SJSA1 (cell line): ENCODE data around the gene GAREM2. TPM values are rescaled to one million over a fixed set of nuclear protein-coding genes. Genes with fewer than 3 reads are reported as not detected.

Experiments
- DNase-seq, 2 experiments: peaks; one replicate each; pipeline ENCODE4 v3.0.0-alpha.2; 2015 to 2020; ENCODE audit warnings: low spot score in 2 of 2, low read depth in 1 of 2
- H3K27ac ChIP-seq: fragments of 250-450 bp; sonication (Bioruptor Pico); 2 replicates; pipeline ENCODE4 v1.5.1; 2020; ENCODE audit warnings: mild to moderate bottlenecking, moderate library complexity
- H3K27me3 ChIP-seq: fragments of 250-450 bp; sonication (Bioruptor Pico); replicated peaks from 2 replicates; pipeline ENCODE4 v1.5.1; 2020; ENCODE audit warnings: mild to moderate bottlenecking, moderate library complexity
- H3K36me3 ChIP-seq: fragments of 250-450 bp; sonication (Bioruptor Pico); 2 replicates; pipeline ENCODE4 v1.5.1; 2020; ENCODE audit warnings: mild to moderate bottlenecking
- H3K4me1 ChIP-seq: fragments of 250-450 bp; sonication (Bioruptor Pico); replicated peaks from 2 replicates; pipeline ENCODE4 v1.6.1; 2021; ENCODE audit warnings: mild to moderate bottlenecking
- H3K4me3 ChIP-seq: fragments of 250-450 bp; sonication (Bioruptor Pico); 2 replicates; pipeline ENCODE4 v1.5.1; 2020; ENCODE audit warnings: mild to moderate bottlenecking
- H3K9me3 ChIP-seq: fragments of 250-450 bp; sonication (Bioruptor Pico); replicated peaks from 2 replicates; pipeline ENCODE4 v1.5.1; 2020; ENCODE audit warnings: mild to moderate bottlenecking
- total RNA-seq: library from RNA; depleted of rRNA; stranded (reverse); fragments of >200 nt; shearing (Covaris generic); gene quantifications from 2 replicates; pipeline ENCODE4 v1.2.3, GENCODE V29; 2014

GAREM2 gene
- total RNA-seq, 1 experiment from 2014 or later: 0.05 TPM

DNA sequence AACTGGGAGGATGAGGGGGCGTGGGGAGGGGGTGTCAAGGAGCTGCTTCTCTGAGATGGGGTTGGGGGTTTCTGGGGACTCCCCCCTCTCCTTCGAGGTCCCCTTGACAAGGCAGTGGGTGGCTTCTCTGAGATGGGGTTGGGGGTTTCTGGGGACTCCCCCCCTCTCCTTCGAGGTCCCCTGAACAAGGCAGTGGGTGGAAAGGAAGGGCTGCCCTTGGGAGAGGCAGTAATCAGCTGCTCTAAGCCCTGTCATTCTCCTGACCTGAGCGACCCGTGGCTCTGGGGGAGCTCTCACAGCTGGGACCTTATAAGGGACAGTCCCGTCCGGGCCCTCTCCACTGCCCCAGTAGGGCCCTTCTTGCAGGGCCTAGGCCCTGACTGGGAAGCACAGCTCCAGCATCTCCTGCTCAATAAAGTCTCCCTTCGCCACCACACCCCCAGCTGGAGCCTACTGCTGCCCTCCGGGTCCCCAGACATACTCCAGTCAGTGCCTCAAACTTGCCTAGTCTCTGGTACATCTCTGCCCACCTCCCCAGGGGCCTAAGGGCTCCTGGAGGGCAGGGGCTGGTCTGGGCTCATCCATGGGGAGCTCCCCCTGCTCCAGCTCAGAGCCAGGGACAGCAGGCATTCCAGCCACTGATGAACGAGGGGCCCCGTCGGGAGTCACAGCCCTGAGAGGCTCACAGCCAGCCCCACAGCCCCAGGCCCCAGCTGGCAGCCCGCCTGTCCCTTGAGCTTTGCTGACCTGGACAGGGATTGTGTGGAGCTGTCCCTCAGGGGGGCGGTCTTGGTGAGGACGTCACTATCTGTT lies 2.8 kb downstream of the GAREM2 start:
- H3K4me1 ChIP-seq: peaks cover 3% of the 10 kb centered on the region; the same call in 1 of the 2 replicates

DNA sequence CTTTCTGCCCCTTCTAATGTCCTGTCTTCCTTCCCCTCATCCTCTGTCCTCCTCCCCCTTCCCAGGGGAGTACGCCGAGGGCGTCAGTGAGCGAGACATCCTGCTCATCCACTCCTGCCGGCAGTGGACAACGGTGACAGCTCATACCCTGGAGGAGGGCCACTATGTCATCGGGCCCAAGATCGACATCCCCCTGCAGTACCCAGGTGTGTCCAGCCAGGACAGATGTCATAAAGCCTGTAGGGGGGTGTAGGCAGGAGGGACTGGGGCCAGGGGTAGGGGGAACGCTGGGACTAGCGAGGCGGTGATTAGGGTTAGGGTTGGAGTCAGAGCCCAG lies 3.4 kb downstream of the GAREM2 start:
- H3K9me3 ChIP-seq: no peaks in the 10 kb centered on the region

More for the DNA sequence above, 2.8 kb downstream of the GAREM2 start:
- H3K4me3 ChIP-seq: no peak overlapping the region
- H3K27ac ChIP-seq: no peak overlapping the region
- DNase-seq: no peak
- H3K9me3 ChIP-seq: no peaks in the 10 kb centered on the region
- peaks cover 23% of the 10 kb centered on the region for H3K27me3 ChIP-seq
- H3K36me3 ChIP-seq: no peaks in the 10 kb centered on the region

DNA sequence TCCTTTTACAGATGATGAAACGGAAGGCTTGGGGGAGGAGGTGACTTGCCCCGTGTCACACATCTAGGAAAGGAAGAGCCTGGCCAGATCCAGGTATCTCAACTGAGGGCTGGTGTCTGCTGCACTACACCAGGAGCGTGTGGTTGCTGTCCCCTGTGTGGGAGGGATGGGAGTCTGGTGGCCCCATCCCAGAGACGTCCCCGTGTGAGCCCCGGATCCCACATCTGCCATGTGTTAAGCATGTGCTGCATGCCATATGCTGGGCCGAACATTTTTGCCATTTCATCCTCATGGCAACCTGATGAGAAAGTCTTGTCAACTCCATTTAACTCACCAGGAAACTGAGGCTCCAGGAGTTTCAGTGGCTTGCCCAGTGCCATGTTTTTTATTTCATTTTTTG lies 4.2 kb downstream of the GAREM2 start:
- H3K36me3 ChIP-seq: no peaks in the 10 kb centered on the region
- no peak overlapping the region for H3K27ac ChIP-seq
- DNase-seq: no peak
- peaks cover 17% of the 10 kb centered on the region for H3K27me3 ChIP-seq
- H3K4me1 ChIP-seq: peaks cover 3% of the 10 kb centered on the region; the same call in 1 of the 2 replicates
- no peaks in the 10 kb centered on the region for H3K9me3 ChIP-seq
- H3K4me3 ChIP-seq: no peak overlapping the region

More for the DNA sequence above, 3.4 kb downstream of the GAREM2 start:
- peaks cover 22% of the 10 kb centered on the region for H3K27me3 ChIP-seq
- no peak for DNase-seq
- H3K4me1 ChIP-seq: peaks cover 3% of the 10 kb centered on the region; the same call in 1 of the 2 replicates
- no peaks in the 10 kb centered on the region for H3K36me3 ChIP-seq
- H3K27ac ChIP-seq: no peak overlapping the region
- H3K4me3 ChIP-seq: no peak overlapping the region

DNA sequence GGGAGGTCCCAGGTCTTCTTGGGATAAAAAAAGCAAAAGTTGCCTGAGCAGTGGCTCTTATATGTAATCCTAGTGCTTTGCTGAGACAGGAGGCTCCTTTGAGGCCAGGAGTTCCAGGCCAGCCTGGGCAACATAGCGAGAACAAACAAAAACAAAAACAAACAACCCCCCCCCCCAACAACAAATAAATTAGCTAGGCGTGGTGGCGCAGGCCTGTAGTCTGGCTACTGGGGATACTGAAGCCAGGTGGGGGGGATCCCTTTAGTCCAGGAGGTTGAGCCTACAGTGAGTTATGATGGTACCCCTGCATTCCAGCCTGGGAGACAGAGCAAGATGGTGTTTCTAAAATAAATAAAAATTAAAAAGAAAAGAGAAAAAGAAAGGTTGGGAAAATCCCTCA lies 5.4 kb downstream of the GAREM2 start:
- Histone ChIP-seq H3K4me3 (no peak overlapping the region; the same call in 1 of the 2 replicates), H3K27me3 (peaks cover 11% of the 10 kb centered on the region), H3K36me3 (no peaks in the 10 kb centered on the region), H3K27ac (no peak overlapping the region), H3K4me1 (peaks cover under 1% of the 10 kb centered on the region; the same call in 1 of the 2 replicates), H3K9me3 (no peaks in the 10 kb centered on the region)
- DNase-seq: no peak

- H3K27me3 ChIP-seq: peaks cover 6% of the 10 kb centered on the region; the same call in 1 of the 2 replicates
- H3K36me3 ChIP-seq: no peaks in the 10 kb centered on the region
- peak overlapping the region; percentile 37 for H3K4me3 ChIP-seq
- no peak for DNase-seq
- H3K9me3 ChIP-seq: no peaks in the 10 kb centered on the region
- H3K27ac ChIP-seq: no peak overlapping the region
- H3K4me1 ChIP-seq: no peaks in the 10 kb centered on the region; the same call in 1 of the 2 replicates
These were observed 6.0 kb downstream of the GAREM2 start for GRCh38 chr2:26178746-26179436.

GRCh38 chr2:26179446-26179913 lies 6.6 kb downstream of the GAREM2 start:
- no peak for DNase-seq
- Histone ChIP-seq H3K9me3 (no peaks in the 10 kb centered on the region), H3K27me3 (peaks cover under 1% of the 10 kb centered on the region; the same call in 1 of the 2 replicates), H3K36me3 (no peaks in the 10 kb centered on the region), H3K4me1 (peaks cover 2% of the 10 kb centered on the region), H3K4me3 (no peak overlapping the region), H3K27ac (no peak overlapping the region)

DNA sequence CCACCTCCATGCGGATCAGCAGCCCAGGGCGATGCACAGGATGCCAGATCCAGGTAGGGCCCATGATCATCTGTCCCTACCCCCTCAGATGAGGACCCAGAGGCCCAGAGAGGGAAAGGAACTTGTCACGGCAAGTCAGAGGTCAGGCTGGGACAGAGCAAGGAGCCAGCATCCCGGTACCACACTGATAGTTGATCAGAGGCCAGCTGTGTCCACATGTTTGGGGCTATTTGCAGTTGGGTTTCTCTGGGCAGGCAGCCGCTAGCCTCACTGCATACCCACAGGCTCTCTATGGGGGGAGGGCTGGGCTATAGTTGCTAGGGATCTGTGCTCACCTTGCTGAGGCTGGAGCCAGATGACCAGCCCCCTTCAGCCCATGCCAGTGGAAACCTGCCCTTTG lies 9.6 kb downstream of the GAREM2 start:
- no peak for DNase-seq
- H3K9me3 ChIP-seq: no peaks in the 10 kb centered on the region
- H3K4me1 ChIP-seq: peaks cover 4% of the 10 kb centered on the region
- no peaks in the 10 kb centered on the region for H3K27me3 ChIP-seq
- no peaks in the 10 kb centered on the region for H3K36me3 ChIP-seq
- no peak overlapping the region for H3K27ac ChIP-seq
- H3K4me3 ChIP-seq: no peak overlapping the region

GRCh38 chr2:26182887-26183630 lies 10.2 kb downstream of the GAREM2 start:
- no peaks in the 10 kb centered on the region for H3K27me3 ChIP-seq
- H3K4me1 ChIP-seq: peaks cover 4% of the 10 kb centered on the region
- no peak overlapping the region for H3K27ac ChIP-seq
- no peaks in the 10 kb centered on the region for H3K36me3 ChIP-seq
- DNase-seq: no peak
- no peaks in the 10 kb centered on the region for H3K9me3 ChIP-seq
- H3K4me3 ChIP-seq: no peak overlapping the region

DNA sequence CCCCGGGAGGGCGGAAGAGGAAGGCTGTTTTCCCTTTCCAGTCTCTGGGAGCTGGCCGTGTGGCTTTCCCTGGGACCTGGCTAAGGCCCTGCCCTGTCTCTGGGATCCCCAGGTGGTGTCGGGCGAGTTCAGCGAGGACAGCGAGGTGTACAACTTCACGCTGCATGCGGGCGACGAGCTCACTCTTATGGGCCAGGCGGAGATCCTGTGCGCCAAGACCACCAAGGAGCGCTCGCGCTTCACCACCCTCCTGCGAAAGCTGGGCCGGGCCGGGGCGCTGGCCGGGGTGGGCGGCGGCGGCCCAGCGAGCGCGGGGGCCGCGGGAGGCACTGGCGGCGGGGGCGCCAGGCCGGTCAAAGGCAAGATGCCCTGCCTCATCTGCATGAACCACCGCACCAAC lies 11.2 kb downstream of the GAREM2 start:
- H3K27me3 ChIP-seq: no peaks in the 10 kb centered on the region
- DNase-seq: no peak
- H3K36me3 ChIP-seq: no peaks in the 10 kb centered on the region
- no peaks in the 10 kb centered on the region for H3K9me3 ChIP-seq
- no peak overlapping the region for H3K4me3 ChIP-seq
- no peak overlapping the region for H3K27ac ChIP-seq
- H3K4me1 ChIP-seq: peaks cover 4% of the 10 kb centered on the region

- no peak for DNase-seq
- H3K27me3 ChIP-seq: no peaks in the 10 kb centered on the region
- no peak overlapping the region for H3K27ac ChIP-seq
- no peaks in the 10 kb centered on the region; the same call in 1 of the 2 replicates for H3K9me3 ChIP-seq
- H3K4me1 ChIP-seq: peaks cover 4% of the 10 kb centered on the region
- H3K36me3 ChIP-seq: no peaks in the 10 kb centered on the region
- peak overlapping the region; percentile 29 for H3K4me3 ChIP-seq
These were observed 11.8 kb downstream of the GAREM2 start for GRCh38 chr2:26184555-26185303.

DNA sequence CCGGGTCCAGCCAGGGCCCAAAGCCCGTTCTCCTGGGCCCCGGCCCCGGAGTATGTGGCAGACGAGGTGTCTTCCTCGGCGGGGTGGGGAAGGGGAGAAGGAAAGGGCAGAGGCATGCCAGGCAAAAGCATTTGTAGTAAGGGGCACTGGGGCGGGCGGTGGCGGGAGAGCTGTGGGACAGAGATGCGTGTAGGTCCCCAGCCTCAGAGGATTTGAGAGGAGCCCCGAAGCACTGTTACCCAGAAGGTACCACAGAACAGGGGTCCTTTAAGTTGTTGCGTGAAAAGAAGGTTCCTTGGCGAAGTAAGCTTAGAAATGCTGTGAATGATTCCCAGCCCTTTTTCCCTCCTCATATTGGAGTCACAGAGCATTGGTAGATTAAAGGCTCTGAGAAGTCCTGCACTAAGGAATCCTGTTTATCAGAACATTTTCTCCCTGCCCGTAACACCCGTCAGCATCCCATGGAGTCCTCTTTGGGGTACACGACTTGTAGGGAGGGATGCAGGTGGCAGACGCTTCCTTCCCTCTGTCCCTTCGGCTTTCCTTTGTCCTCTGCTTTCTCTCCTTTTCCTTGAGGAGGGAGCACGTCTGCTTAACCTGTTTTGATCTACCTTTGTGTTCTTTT lies 12.5 kb downstream of the GAREM2 start:
- DNase-seq: no peak
- no peak overlapping the region for H3K27ac ChIP-seq
- H3K4me1 ChIP-seq: peaks cover 4% of the 10 kb centered on the region
- no peaks in the 10 kb centered on the region for H3K27me3 ChIP-seq
- peak overlapping the region; percentile 29 for H3K4me3 ChIP-seq
- no peaks in the 10 kb centered on the region; the same call in 1 of the 2 replicates for H3K9me3 ChIP-seq
- no peaks in the 10 kb centered on the region for H3K36me3 ChIP-seq

- Histone ChIP-seq H3K9me3 (no peaks in the 10 kb centered on the region; the same call in 1 of the 2 replicates), H3K36me3 (peaks cover under 1% of the 10 kb centered on the region; the same call in 1 of the 2 replicates)
- no peak for DNase-seq
These were observed 13.3 kb downstream of the GAREM2 start for GRCh38 chr2:26185954-26186770.

More at GRCh38 chr2:26185954-26186770, 13.3 kb downstream of the GAREM2 start:
- peaks cover 4% of the 10 kb centered on the region for H3K4me1 ChIP-seq
- no peak overlapping the region for H3K4me3 ChIP-seq
- no peak overlapping the region for H3K27ac ChIP-seq
- no peaks in the 10 kb centered on the region for H3K27me3 ChIP-seq
